HepG2 (cell line): ENCODE results near the gene ADGRE2. TPM values are rescaled to one million over a fixed set of nuclear protein-coding genes. Genes with fewer than 3 reads are reported as not detected.
"Not testable (repeated sequence)": the region's sequence is repeated elsewhere in the genome, so short reads cannot be mapped to it uniquely, and the experiment has no call there.

ENCODE experiments used
- ATAC-seq: fragments of 200-7000 bp; cut with Tn5 transposase; 3 replicates; pipeline ENCODE4 v1.9.1; 2020; ENCODE audit warnings: mild to moderate bottlenecking, moderate library complexity
- Bru-seq: library from RNA; stranded (reverse); fragments of 400-500 nt; gene quantifications from one replicate; lab custom pipeline; 2021; lab: Mats Ljungman, UMichigan
- BruChase-seq, 2 experiments: library from RNA; stranded (reverse); fragments of 400-500 nt; gene quantifications; one replicate each; lab custom pipeline; 2021; lab: Mats Ljungman, UMichigan
- BruUV-seq: library from RNA; stranded (reverse); fragments of 400-500 nt; replicated peaks from 2 replicates; lab custom pipeline; 2021; lab: Mats Ljungman, UMichigan
- CTCF ChIA-PET: fragments of 300-600 bp; formaldehyde crosslinking; extraction: SDS; loops from one replicate; lab custom pipeline; 2021; ENCODE audit warnings: low total read pairs, inconsistent platforms, low intra/inter-chr PET ratio; lab: Yijun Ruan, JAX
- POLR2A ChIA-PET: fragments of 350-600 bp; sonication (Branson Sonifier 250); formaldehyde crosslinking; loops from one replicate; lab custom pipeline; 2020; ENCODE audit warnings: antibody characterized with exemption, inconsistent platforms; lab: Yijun Ruan, JAX
- DNase-seq: peaks from one replicate; pipeline ENCODE4 v3.0.0-alpha.2; 2015; ENCODE audit warnings: low spot score
- FAIRE-seq: peaks from 3 replicates; lab custom pipeline; 2011; peaks lifted over from hg19 to GRCh38; lab: Jason Lieb, UNC
- H2AFZ ChIP-seq: one replicate; pipeline ENCODE4 v1.6.1; 2011; ENCODE audit warnings: low read length, inconsistent platforms
- H3K27ac ChIP-seq: fragments of 300-600 bp; 3 replicates; pipeline ENCODE4 v1.8.0; 2011; ENCODE audit warnings: mixed run types, mild to moderate bottlenecking, mixed read lengths, low read length, inconsistent platforms; ENCODE audit not compliant: insufficient read depth; ENCODE audit errors: extremely low read length
- H3K27me3 ChIP-seq, 2 experiments: fragments of 200-600 bp in 1 of 2; 2 replicates in 1 of 2; 3 replicates in 1 of 2; pipeline versions ENCODE4 v1.6.0 to v1.8.0; 2011; ENCODE audit warnings: low read length in 2 of 2, mild to moderate bottlenecking in 2 of 2, moderate library complexity in 2 of 2, inconsistent platforms in 1 of 2; ENCODE audit not compliant: insufficient read depth in 2 of 2, control insufficient read depth in 1 of 2
- H3K36me3 ChIP-seq, 2 experiments: fragments of 200-600 bp in 1 of 2; replicated peaks in 1 of 2; 2 replicates in 1 of 2; 3 replicates in 1 of 2; pipeline versions ENCODE4 v1.5.1 to v1.8.0; 2011; ENCODE audit warnings: low read length in 2 of 2, inconsistent platforms in 1 of 2; ENCODE audit not compliant: insufficient read depth in 2 of 2, control insufficient read depth in 1 of 2
- H3K4me1 ChIP-seq: 2 replicates; pipeline ENCODE4 v1.5.1; 2012; ENCODE audit warnings: low read length, inconsistent platforms; ENCODE audit not compliant: insufficient read depth
- H3K4me2 ChIP-seq: 2 replicates; pipeline ENCODE4 v1.6.0; 2011; ENCODE audit warnings: low read depth, low read length, inconsistent platforms
- H3K4me3 ChIP-seq, 3 experiments: fragments of 200-600 bp in 1 of 3; sonication (generic), shearing (Covaris generic) in 1 of 3; replicated peaks in 1 of 3; 2 replicates each; pipeline ENCODE4 v1.5.1; 2011 to 2016; ENCODE audit warnings: low read length in 3 of 3, inconsistent platforms in 2 of 3, low read depth in 2 of 3, mild to moderate bottlenecking in 2 of 3, control low read depth in 1 of 3, mixed read lengths in 1 of 3; ENCODE audit not compliant: insufficient read depth in 1 of 3
- H3K79me2 ChIP-seq: one replicate; pipeline ENCODE4 v1.6.1; 2011; ENCODE audit warnings: low read length, inconsistent platforms; ENCODE audit not compliant: insufficient read depth
- H3K9ac ChIP-seq: 2 replicates; pipeline ENCODE4 v1.6.0; 2011; ENCODE audit warnings: mild to moderate bottlenecking, low read depth, low read length, inconsistent platforms; ENCODE audit not compliant: insufficient read depth
- H3K9me3 ChIP-seq: 2 replicates; pipeline ENCODE4 v1.5.1; 2012; ENCODE audit warnings: mild to moderate bottlenecking, low read length
- H4K20me1 ChIP-seq: 2 replicates; pipeline ENCODE4 v1.6.0; 2011; ENCODE audit warnings: inconsistent platforms, mild to moderate bottlenecking, low read length, moderate library complexity; ENCODE audit not compliant: insufficient read depth
- AGO1 ChIP-seq: fragments of 200-400 bp; formaldehyde crosslinking; IDR thresholded peaks from 2 replicates; pipeline ENCODE4 v1.6.1; 2017; ENCODE audit warnings: mild to moderate bottlenecking, low read depth, low read length, moderate library complexity; ENCODE audit not compliant: poor library complexity, severe bottlenecking
- GMEB2 ChIP-seq: IDR thresholded peaks from 2 replicates; pipeline ENCODE4 v1.6.1; 2016; ENCODE audit warnings: missing biosample characterization, missing genetic modification reagents, low read depth
- HOMEZ ChIP-seq: IDR thresholded peaks from 2 replicates; pipeline ENCODE4 v1.6.1; 2016; ENCODE audit warnings: low read depth
- WGBS: methylation state at CpG from one replicate; pipeline ENCODE4 v1.1.6; 2017; ENCODE audit warnings: low lambda C conversion rate; 5-methylcytosine and 5-hydroxymethylcytosine counted together
- in situ Hi-C: cut with HindIII; loops from 2 replicates; pipeline ENCODE4 v1.10.0; 2017; ENCODE audit warnings: low pct_unique_long_range_greater_than_20kb; ENCODE audit not compliant: extremely low pct_ligation_motif_present
- intact Hi-C: fragments of 100-400 bp; cut with micrococcal nuclease; formaldehyde crosslinking; loops from one replicate; pipeline ENCODE4 v1.10.0; 2022; ENCODE audit not compliant: unreplicated experiment
- long read RNA-seq, 2 experiments: library from RNA in 1 of 2; library from polyadenylated mRNA in 1 of 2; stranded (forward) in 1 of 2; unstranded in 1 of 2; transcript quantifications; one replicate each; pipeline ENCODE4 v2.0.0, GENCODE V29; 2019 to 2022
- polyA minus RNA-seq, 3 experiments: library from RNA; depleted of rRNA, polyadenylated mRNA; stranded (reverse); fragments of >200 nt; gene quantifications; 2 replicates each; pipeline ENCODE4 v1.2.3, GENCODE V29; 2011; ENCODE audit warnings: low replicate concordance in 1 of 3
- polyA plus RNA-seq, 8 experiments: library from polyadenylated mRNA; depleted of rRNA in 3 of 8; stranded (reverse) in 7 of 8; unstranded in 1 of 8; fragments of >200 nt; fragmentation: Illumina TruSeq in 4 of 8; extraction: Trizol in 4 of 8; gene quantifications; 2 replicates each; pipeline versions ENCODE4 v1.2.1 to v1.2.3, GENCODE V29; 2011 to 2016; ENCODE audit warnings: low read depth in 4 of 8, missing spikeins in 1 of 8, mixed read lengths in 1 of 8; ENCODE audit not compliant: insufficient read depth in 1 of 8
- total RNA-seq, 5 experiments: library from RNA; depleted of rRNA; stranded (reverse); fragments of >200 nt; fragmentation: Illumina TruSeq; extraction: Trizol; gene quantifications; 2 replicates each; pipeline ENCODE4 v1.2.3, GENCODE V29; 2016; ENCODE audit warnings: low read depth in 1 of 5
- TF ChIP-seq, protein P1 (sequence below): sonication (generic); formaldehyde crosslinking; IDR thresholded peaks from 2 replicates; pipeline ENCODE4 v1.4.0; 2020; ENCODE audit warnings: mild to moderate bottlenecking, low read depth, missing genetic modification reagents

Gene ADGRE2
- 0.04 TPM in 1 of 2 replicates, not detected in the other for total RNA-seq (2016; rRNA removed; fragmentation: Illumina TruSeq; extraction: Trizol)
- total RNA-seq (2016; cell fraction: cytosol; rRNA removed; fragmentation: Illumina TruSeq; extraction: Trizol; ENCODE audit: low read depth) = not detected in 2 replicates
- total RNA-seq (2016; cell fraction: insoluble cytoplasmic fraction; rRNA removed; fragmentation: Illumina TruSeq; extraction: Trizol) = not detected in 2 replicates
- not detected in 2 replicates for total RNA-seq (2016; cell fraction: membrane; rRNA removed; fragmentation: Illumina TruSeq; extraction: Trizol)
- not detected in 2 replicates for total RNA-seq (2016; cell fraction: nucleus; rRNA removed; fragmentation: Illumina TruSeq; extraction: Trizol)
- polyA plus RNA-seq (2011; rRNA removed) = 0.03 TPM in 1 of 2 replicates, not detected in the other
- polyA plus RNA-seq (2011; cell fraction: cytosol; rRNA removed) = 0.03 TPM in 1 of 2 replicates, not detected in the other
- 0.16 TPM in 1 of 2 replicates, not detected in the other for polyA plus RNA-seq (2011; cell fraction: nucleus; rRNA removed)
- not detected in 2 replicates for polyA plus RNA-seq (2012)
- polyA plus RNA-seq (2016; cell fraction: cytosol; fragmentation: Illumina TruSeq; extraction: Trizol; ENCODE audit: low read depth) = not detected in 2 replicates
- not detected in 2 replicates for polyA plus RNA-seq (2016; cell fraction: insoluble cytoplasmic fraction; fragmentation: Illumina TruSeq; extraction: Trizol; ENCODE audit: low read depth)
- polyA plus RNA-seq (2016; cell fraction: membrane; fragmentation: Illumina TruSeq; extraction: Trizol; ENCODE audit: low read depth) = not detected in 2 replicates
- polyA plus RNA-seq (2016; cell fraction: nucleus; fragmentation: Illumina TruSeq; extraction: Trizol; ENCODE audit: insufficient read depth, low read depth) = 0.11 and 0.41 TPM in 2 replicates
- 0.40 and 20.8 TPM in 2 replicates for polyA minus RNA-seq (2011; rRNA and poly(A)+ RNA removed; ENCODE audit: low replicate concordance)
- not detected in 2 replicates for polyA minus RNA-seq (2011; cell fraction: cytosol; rRNA and poly(A)+ RNA removed)
- not detected in 2 replicates for polyA minus RNA-seq (2011; cell fraction: nucleus; rRNA and poly(A)+ RNA removed)
- Bru-seq, nascent RNA = percentile 5 among the genes with signal in this experiment
- not detected for BruChase-seq, experiment 1, labeled RNA remaining after a 6-hour chase
- percentile 6 among the genes with signal in this experiment for BruChase-seq, experiment 2, labeled RNA remaining after a 2-hour chase
- long read RNA-seq, experiment 1 = 0 reads
- long read RNA-seq, experiment 2 = 0 reads

- H3K27ac ChIP-seq, in situ Hi-C loops, POLR2A ChIA-PET, H3K36me3 ChIP-seq, H4K20me1 ChIP-seq, H3K27me3 ChIP-seq, H3K9ac ChIP-seq, BruUV-seq, FAIRE-seq, DNase-seq, H2AFZ ChIP-seq, H3K4me1 ChIP-seq, H3K79me2 ChIP-seq, ATAC-seq, H3K9me3 ChIP-seq, CTCF ChIA-PET, H3K4me2 ChIP-seq, H3K4me3 ChIP-seq, intact Hi-C loops: not testable (repeated sequence)
- 46% methylated on average over 12 of the region's 12 CpGs for WGBS
Measured at GRCh38 chr19:14778110-14778845, at the start of gene ADGRE2. TSS of gene ADGRE2 (minus strand) at chr19:14778560. CDS start at chr19:14776756, 1,804 bp downstream.

- ChIA-PET CTCF (no interaction called here), POLR2A (no interaction called here)
- H3K4me2 ChIP-seq = no peak overlapping the region
- H4K20me1 ChIP-seq = no peaks in the 10 kb centered on the region
- no peaks in the 10 kb centered on the region for H3K79me2 ChIP-seq
- no peak overlapping the region for H3K4me3 ChIP-seq
- intact Hi-C loops (no loop called here), in situ Hi-C loops (no loop called here)
- no peaks in the 10 kb centered on the region for H3K9me3 ChIP-seq
- H3K36me3 ChIP-seq = no peaks in the 10 kb centered on the region
- DNase-seq (no peak), FAIRE-seq (no peak), ATAC-seq (no peak)
- no peaks in the 10 kb centered on the region for H3K4me1 ChIP-seq
- 4% methylated on average over 2 of the region's 2 CpGs for WGBS
- no peak overlapping the region for H2AFZ ChIP-seq
- BruUV-seq = no TSS peak
- no peak overlapping the region for H3K27ac ChIP-seq
- H3K27me3 ChIP-seq = no peaks in the 10 kb centered on the region
- no peak overlapping the region for H3K9ac ChIP-seq
- TF ChIP-seq AGO1 (no peak), HOMEZ (CRISPR knock-in tag) (no peak), GMEB2 (CRISPR knock-in tag) (no peak)
- TF ChIP-seq, protein P1, sequence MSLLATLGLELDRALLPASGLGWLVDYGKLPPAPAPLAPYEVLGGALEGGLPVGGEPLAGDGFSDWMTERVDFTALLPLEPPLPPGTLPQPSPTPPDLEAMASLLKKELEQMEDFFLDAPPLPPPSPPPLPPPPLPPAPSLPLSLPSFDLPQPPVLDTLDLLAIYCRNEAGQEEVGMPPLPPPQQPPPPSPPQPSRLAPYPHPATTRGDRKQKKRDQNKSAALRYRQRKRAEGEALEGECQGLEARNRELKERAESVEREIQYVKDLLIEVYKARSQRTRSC (CRISPR knock-in tag) = no peak
Measured at GRCh38 chr19:14826006-14826405, 47.6 kb upstream of the ADGRE2 start.
